ENCODE measurements around the gene SYNJ2BP.
"Not testable (repeated sequence)": the region's sequence is repeated elsewhere in the genome, so short reads cannot be mapped to it uniquely, and the experiment has no call there.

The SYNJ2BP gene

GRCh38 chr14:70416725-70417349 lies at the start of gene SYNJ2BP:
TSS of gene SYNJ2BP (minus strand) at chr14:70417090. CDS start at chr14:70416963, 127 bp downstream.
- peak; percentile 43 for DNase-seq

GRCh38 chr14:70454731-70455130 lies 37.8 kb upstream of the SYNJ2BP start:
- DNase-seq: no peak

GRCh38 chr14:70451874-70452273 lies 35.0 kb upstream of the SYNJ2BP start, which contains the start of gene ADAM21:
TSS of gene ADAM21 (plus strand) at chr14:70452174. CDS start at chr14:70457500, 5,326 bp downstream.
- DNase-seq: no peak

GRCh38 chr14:70448633-70449340 lies 31.9 kb upstream of the SYNJ2BP start:
- no peak for DNase-seq

GRCh38 chr14:70442750-70443149 lies 25.9 kb upstream of the SYNJ2BP start:
- DNase-seq: no peak

GRCh38 chr14:70441641-70442040 lies 24.8 kb upstream of the SYNJ2BP start:
- DNase-seq: no peak

- no peak for DNase-seq
These were observed 20.0 kb upstream of the SYNJ2BP start for GRCh38 chr14:70436867-70437266.

- not testable (repeated sequence) for DNase-seq
These were observed 9.7 kb upstream of the SYNJ2BP start for GRCh38 chr14:70426555-70426954.

DNA sequence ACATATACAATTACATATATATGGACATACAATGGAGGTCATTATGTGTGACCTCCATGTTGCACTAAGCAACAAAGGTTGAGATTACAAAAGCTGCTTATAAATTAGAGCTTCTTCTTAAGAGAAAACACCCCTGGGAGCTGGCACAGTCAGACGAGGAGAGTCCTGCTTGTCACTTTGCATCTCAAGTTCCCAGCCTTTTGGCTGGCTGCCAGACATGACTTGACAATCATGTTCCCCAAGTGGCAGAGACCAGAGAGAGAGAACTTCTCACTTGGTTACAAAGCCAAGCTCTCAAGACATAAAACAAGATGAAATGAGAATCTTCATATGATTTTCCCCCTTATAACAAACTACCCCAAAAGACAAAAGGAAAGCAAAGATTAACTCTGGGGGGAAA lies 8.5 kb upstream of the SYNJ2BP start:
- no peak for DNase-seq

GRCh38 chr14:70422538-70422937 lies 5.6 kb upstream of the SYNJ2BP start:
- DNase-seq: no peak

GRCh38 chr14:70419270-70419931 lies 2.5 kb upstream of the SYNJ2BP start:
- not testable (repeated sequence) for DNase-seq

DNA sequence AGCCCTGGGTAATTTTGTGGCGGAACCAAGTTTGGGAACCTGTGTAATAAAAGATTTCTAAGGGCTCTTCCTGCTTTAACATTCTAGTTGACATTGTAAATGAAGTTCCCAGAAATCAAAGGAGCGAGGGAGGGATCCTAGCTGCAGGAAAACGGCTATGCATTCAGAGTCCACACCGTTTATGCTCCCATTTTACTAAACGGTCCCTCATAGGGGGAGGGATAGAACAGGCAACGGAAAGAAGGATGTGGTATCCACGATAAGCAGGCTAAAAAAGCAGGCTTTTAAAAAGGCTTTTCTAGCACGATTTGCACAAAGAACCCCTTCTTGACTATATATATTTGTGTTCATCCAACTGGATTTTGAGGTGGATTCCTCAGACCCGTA lies 559 bp downstream of the SYNJ2BP start:
- DNase-seq: no peak

DNA sequence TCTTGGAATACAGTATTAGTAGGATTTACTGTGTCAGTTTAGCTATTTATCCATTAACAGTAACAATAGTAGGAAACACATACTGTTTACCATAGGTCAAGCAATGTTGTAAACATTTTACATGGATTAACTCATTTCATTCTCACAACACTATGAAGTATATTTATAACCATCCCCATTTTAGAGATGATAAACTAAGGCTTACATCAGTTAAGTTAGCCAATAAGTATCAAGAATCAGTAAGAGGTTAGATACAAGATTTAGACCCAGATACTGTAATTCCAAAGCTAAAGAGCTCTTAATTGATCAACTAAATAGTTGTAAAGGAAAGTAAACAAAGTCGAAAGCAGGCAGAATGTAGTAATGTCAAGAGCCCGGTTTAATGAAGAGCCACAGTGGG lies 1.1 kb downstream of the SYNJ2BP start:
- no peak for DNase-seq

DNA sequence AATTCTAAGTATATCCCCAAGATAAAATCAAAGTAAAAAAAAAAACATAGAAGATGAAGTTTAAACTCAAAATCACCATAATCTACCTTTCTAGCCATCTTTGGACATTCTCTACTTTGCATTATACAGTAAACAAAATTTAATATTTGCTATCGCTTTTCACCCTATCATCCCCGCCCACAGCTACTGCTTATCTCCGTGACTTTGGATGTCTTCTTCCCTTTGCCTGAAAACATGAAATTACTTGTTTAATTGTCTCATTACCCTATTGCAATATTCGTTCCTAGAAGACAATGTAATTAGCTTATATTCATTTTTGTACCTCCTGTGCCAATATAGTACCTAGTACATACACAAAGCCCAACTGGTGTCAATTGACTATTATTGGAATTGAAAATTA lies 9.3 kb downstream of the SYNJ2BP start:
- no peak for DNase-seq

- DNase-seq: not testable (repeated sequence)
These were observed 10.7 kb downstream of the SYNJ2BP start for GRCh38 chr14:70406216-70406615.

DNA sequence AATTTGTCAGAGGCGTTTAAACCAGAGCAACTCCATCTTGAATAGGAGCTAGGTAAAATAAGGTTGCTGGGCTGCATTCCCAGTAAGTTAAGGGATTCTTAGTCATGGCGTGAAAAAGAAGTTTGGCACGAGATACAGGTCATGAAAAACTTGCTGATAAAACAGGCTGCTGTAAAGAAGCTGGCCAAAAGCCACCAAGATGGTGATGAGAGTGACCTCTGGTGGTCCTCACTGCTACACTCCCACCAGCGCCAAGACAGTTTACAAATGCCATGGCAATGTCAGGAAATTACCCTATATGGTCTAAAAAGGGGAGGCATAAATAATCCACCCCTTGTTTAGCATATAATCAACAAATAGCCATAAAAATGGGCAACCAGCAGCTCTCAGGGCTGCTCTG lies 13.6 kb downstream of the SYNJ2BP start:
- not testable (repeated sequence) for DNase-seq

DNA sequence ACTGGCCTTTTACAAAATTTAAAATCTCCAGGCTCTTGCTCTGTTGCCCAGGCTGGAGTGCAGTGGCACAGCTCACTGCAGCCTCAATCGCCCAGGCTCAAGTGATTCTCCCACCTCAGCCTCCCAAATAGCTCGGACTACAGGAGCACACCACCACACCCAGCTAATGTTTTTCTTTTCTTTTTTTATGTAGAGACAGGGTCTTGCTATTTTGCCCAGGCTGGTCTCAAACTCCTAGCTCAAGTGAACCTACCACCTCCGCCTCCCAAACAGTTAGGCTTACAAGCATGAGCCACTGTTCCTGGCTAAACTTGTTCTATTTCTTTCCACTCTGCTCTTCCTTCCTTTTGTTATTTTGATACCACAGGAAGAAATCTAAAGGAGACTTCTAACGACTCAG lies 15.2 kb downstream of the SYNJ2BP start:
- no peak for DNase-seq

- no peak for DNase-seq
These were observed 18.0 kb downstream of the SYNJ2BP start for GRCh38 chr14:70398706-70399431.

- DNase-seq: no peak
These were observed 18.6 kb downstream of the SYNJ2BP start for GRCh38 chr14:70398280-70398679.

- DNase-seq: no peak
These were observed 19.1 kb downstream of the SYNJ2BP start for GRCh38 chr14:70397746-70398145.

GRCh38 chr14:70394674-70395306 lies 22.1 kb downstream of the SYNJ2BP start:
- no peak for DNase-seq

GRCh38 chr14:70392676-70393075 lies 24.2 kb downstream of the SYNJ2BP start:
- no peak for DNase-seq

All from stimulated activated CD4-positive, alpha-beta T cell treated with anti-CD3 and anti-CD28 coated beads, Interleukin-12 subunit alpha, Interleukin-12 subunit beta, amount 100 ng/mL, for 4 hours (primary cell).